Fibroblast of lung (primary cell): ENCODE measurements around the gene SNX19. TPM values are rescaled to one million over a fixed set of nuclear protein-coding genes. Genes with fewer than 3 reads are reported as not detected.

ENCODE experiments used
- DNase-seq, 2 donors: peaks; one replicate each; pipeline versions ENCODE4 v3.0.0 to v3.0.0-alpha.2; 2010; ENCODE audit warnings: low read depth in 2 of 2
- H2AFZ ChIP-seq: 2 replicates; pipeline ENCODE4 v1.5.1; 2012; ENCODE audit warnings: low read length, control low read depth, inconsistent platforms
- H3K27ac ChIP-seq: 2 replicates; pipeline ENCODE4 v1.5.1; 2011; ENCODE audit warnings: low read length, control low read depth; ENCODE audit not compliant: insufficient read depth
- H3K27me3 ChIP-seq: 2 replicates; pipeline ENCODE4 v1.5.1; 2011; ENCODE audit warnings: mild to moderate bottlenecking, low read length; ENCODE audit not compliant: control insufficient read depth, insufficient read depth
- H3K36me3 ChIP-seq: 2 replicates; pipeline ENCODE4 v1.5.1; 2011; ENCODE audit warnings: low read length; ENCODE audit not compliant: control insufficient read depth, insufficient read depth
- H3K4me1 ChIP-seq: 2 replicates; pipeline ENCODE4 v1.5.1; 2011; ENCODE audit warnings: low read length; ENCODE audit not compliant: control insufficient read depth, insufficient read depth; ENCODE audit errors: extremely low read depth
- H3K4me2 ChIP-seq: 2 replicates; pipeline ENCODE4 v1.5.1; 2011; ENCODE audit warnings: low read length, control low read depth; ENCODE audit not compliant: insufficient read depth; ENCODE audit errors: extremely low read depth
- H3K4me3 ChIP-seq, 4 experiments: fragments of 200-600 bp in 1 of 4; sonication (generic) in 1 of 4; replicated peaks in 1 of 4; 2 replicates each; pipeline ENCODE4 v1.5.1; 2011 to 2016; ENCODE audit warnings: low read length in 4 of 4, low read depth in 3 of 4, mild to moderate bottlenecking in 3 of 4, control low read depth in 2 of 4, inconsistent platforms in 1 of 4, mixed read lengths in 1 of 4; ENCODE audit not compliant: insufficient read depth in 1 of 4; ENCODE audit errors: control extremely low read depth in 1 of 4
- H3K79me2 ChIP-seq: 2 replicates; pipeline ENCODE4 v1.5.1; 2012; ENCODE audit warnings: mild to moderate bottlenecking, low read length, inconsistent platforms; ENCODE audit not compliant: control insufficient read depth, insufficient read depth
- H3K9ac ChIP-seq: 2 replicates; pipeline ENCODE4 v1.5.1; 2011; ENCODE audit warnings: mild to moderate bottlenecking, low read length, control low read depth; ENCODE audit not compliant: insufficient read depth
- H3K9me3 ChIP-seq: 2 replicates; pipeline ENCODE4 v1.5.1; 2012; ENCODE audit warnings: low read depth, low read length; ENCODE audit not compliant: control insufficient read depth, insufficient read depth
- H4K20me1 ChIP-seq: 2 replicates; pipeline ENCODE4 v1.5.1; 2011; ENCODE audit warnings: low read length; ENCODE audit not compliant: control insufficient read depth, insufficient read depth; ENCODE audit errors: extremely low read depth
- CTCF ChIP-seq, 2 donors: IDR thresholded peaks in 1 of 2; conservative IDR thresholded peaks in 1 of 2; 1 replicate in 1 of 2; 2 replicates in 1 of 2; pipeline ENCODE4 v1.5.1; 2011 to 2012; ENCODE audit warnings: low read length in 2 of 2, control low read depth in 1 of 2, inconsistent platforms in 1 of 2, low read depth in 1 of 2, mild to moderate bottlenecking in 1 of 2
- EZH2 ChIP-seq: IDR thresholded peaks from 2 replicates; pipeline ENCODE4 v1.5.1; 2012; ENCODE audit warnings: low read length, control low read depth, mild to moderate bottlenecking; ENCODE audit errors: missing control alignments
- polyA plus RNA-seq, 2 donors: library from polyadenylated mRNA; depleted of rRNA in 1 of 2; stranded (reverse) in 1 of 2; unstranded in 1 of 2; fragments of >200 nt; gene quantifications; 2 replicates each; pipeline ENCODE4 v1.2.1, GENCODE V29; 2011 to 2012; ENCODE audit warnings: missing spikeins in 1 of 2
- total RNA-seq: library from RNA; depleted of rRNA; stranded (reverse); fragments of >200 nt; gene quantifications from 2 replicates; pipeline ENCODE4 v1.2.1, GENCODE V29; 2014

Gene SNX19
- total and polyA plus RNA-seq, 2 donors (not counting 1 experiment from before 2014, with no cell fraction given): 76.6 to 91.7 TPM

GRCh38 chr11:130852589-130852988, 63.7 kb downstream of the SNX19 start:
- no peak overlapping the region for H3K27ac ChIP-seq
- H4K20me1 ChIP-seq: no peaks in the 10 kb centered on the region
- no peak for DNase-seq
- TF ChIP-seq CTCF (conservative IDR thresholded peaks at IDR 0.05 in 1 of 2, IDR thresholded peaks at IDR 0.05 in 1 of 2; ENCODE audit: low read depth in 1 of 2, low read length in 2 of 2) (no peak), EZH2 (no peak)
- H3K4me1 ChIP-seq: peaks cover 4% of the 10 kb centered on the region
- H3K4me2 ChIP-seq: no peak overlapping the region
- no peaks in the 10 kb centered on the region for H3K36me3 ChIP-seq
- no peaks in the 10 kb centered on the region for H3K27me3 ChIP-seq
- no peak overlapping the region for H3K4me3 ChIP-seq
- H3K79me2 ChIP-seq: no peaks in the 10 kb centered on the region
- H3K9me3 ChIP-seq: no peaks in the 10 kb centered on the region
- no peak overlapping the region for H2AFZ ChIP-seq
- no peak overlapping the region for H3K9ac ChIP-seq

GRCh38 chr11:130850185-130850944, 65.9 kb downstream of the SNX19 start:
- H3K9me3 ChIP-seq: no peaks in the 10 kb centered on the region
- H3K4me3 ChIP-seq: no peak overlapping the region
- H3K79me2 ChIP-seq: no peaks in the 10 kb centered on the region
- no peak overlapping the region for H3K9ac ChIP-seq
- peaks cover 4% of the 10 kb centered on the region for H3K4me1 ChIP-seq
- no peak overlapping the region for H3K27ac ChIP-seq
- H3K36me3 ChIP-seq: no peaks in the 10 kb centered on the region
- H3K27me3 ChIP-seq: no peaks in the 10 kb centered on the region
- H4K20me1 ChIP-seq: no peaks in the 10 kb centered on the region
- no peak overlapping the region for H3K4me2 ChIP-seq
- TF ChIP-seq EZH2: no peak
- no peak for TF ChIP-seq CTCF (conservative IDR thresholded peaks at IDR 0.05 in 1 of 2, IDR thresholded peaks at IDR 0.05 in 1 of 2; ENCODE audit: low read depth in 1 of 2, low read length in 2 of 2)
- no peak overlapping the region for H2AFZ ChIP-seq
- DNase-seq: no peak

- Histone ChIP-seq H3K27me3 (no peaks in the 10 kb centered on the region), H3K9me3 (no peaks in the 10 kb centered on the region), H3K4me2 (no peak overlapping the region), H3K9ac (no peak overlapping the region), H2AFZ (no peak overlapping the region), H3K36me3 (no peaks in the 10 kb centered on the region), H3K4me3 (no peak overlapping the region), H3K79me2 (no peaks in the 10 kb centered on the region), H3K4me1 (peaks cover 4% of the 10 kb centered on the region), H3K27ac (no peak overlapping the region), H4K20me1 (no peaks in the 10 kb centered on the region)
- DNase-seq: peak; percentile 75 to 92
- TF ChIP-seq CTCF (conservative IDR thresholded peaks at IDR 0.05 in 1 of 2, IDR thresholded peaks at IDR 0.05 in 1 of 2; ENCODE audit: low read depth in 1 of 2, low read length in 2 of 2) (no peak), EZH2 (no peak)
Observed at GRCh38 chr11:130849215-130849568, 67.1 kb downstream of the SNX19 start.
